ENCODE data around the gene MT1H. TPM values are rescaled to one million over a fixed set of nuclear protein-coding genes. Genes with fewer than 3 reads are reported as not detected.

Gene MT1H
- total RNA-seq, 1 experiment from 2014 or later, result not detected

GRCh38 chr16:56639045-56639444 lies 30.6 kb upstream of the MT1H start:
- no peak for ATAC-seq
- POLR2A ChIA-PET, result no interaction called here

More at GRCh38 chr16:56639045-56639444, 30.6 kb upstream of the MT1H start:
- Histone ChIP-seq H3K9me2 (ENCODE audit: insufficient read depth) (no peaks in the 10 kb centered on the region), H3K9ac (ENCODE audit: low read length) (no peak overlapping the region), H3K36me3 (ENCODE audit: control insufficient read depth in 1 of 2, insufficient read depth in 2 of 2, low read length in 2 of 2) (no peaks in the 10 kb centered on the region), H4K20me1 (ENCODE audit: insufficient read depth) (no peaks in the 10 kb centered on the region), H3K79me2 (ENCODE audit: insufficient read depth, low read length) (no peaks in the 10 kb centered on the region), H2AFZ (ENCODE audit: low read depth, low read length, poor library complexity, severe bottlenecking) (no peak overlapping the region), H3K9me3 (ENCODE audit: control insufficient read depth in 1 of 2, insufficient read depth in 1 of 2, low read depth in 1 of 2, low read length in 2 of 2) (no peaks in the 10 kb centered on the region), H3K27me3 (ENCODE audit: insufficient read depth, low read length) (no peaks in the 10 kb centered on the region), H3K4me3 (replicated peaks in 1 of 2; ENCODE audit: low read depth in 1 of 2, low read length in 2 of 2) (no peak overlapping the region), H3K4me1 (ENCODE audit: control insufficient read depth in 1 of 2, insufficient read depth in 2 of 2, low read length in 2 of 2) (peaks cover 9 to 19% of the 10 kb centered on the region in 2 experiments), H3K27ac (ENCODE audit: low read depth, low read length) (no peak overlapping the region), H3K4me2 (ENCODE audit: low read length) (no peak overlapping the region)
- TF ChIP-seq FOSL1 (IDR thresholded peaks at IDR 0.05; ENCODE audit: low read depth), result no peak
- no peak for TF ChIP-seq EZH2phosphoT487 (IDR thresholded peaks at IDR 0.05; ENCODE audit: borderline replicate concordance)
- no peak for TF ChIP-seq SP1 (IDR thresholded peaks at IDR 0.05; ENCODE audit: low read depth)
- TF ChIP-seq REST (IDR thresholded peaks at IDR 0.05; ENCODE audit: low read depth), result no peak
- no peak for TF ChIP-seq TCF7L2 (IDR thresholded peaks at IDR 0.05; ENCODE audit: borderline replicate concordance, extremely low read depth, insufficient read depth, insufficient read length)
- TF ChIP-seq YY1 (IDR thresholded peaks at IDR 0.05; ENCODE audit: extremely low read depth, insufficient replicate concordance, low read depth, low read length), result no peak
- no peak for TF ChIP-seq ELF1 (IDR thresholded peaks at IDR 0.05; ENCODE audit: borderline replicate concordance, low read depth)
- no peak for TF ChIP-seq POLR2A (IDR thresholded peaks at IDR 0.05; ENCODE audit: borderline replicate concordance, extremely low read depth, insufficient read depth, insufficient read length)
- no TSS peak for BruUV-seq (replicated peaks)
- ChIA-PET RAD21 (ENCODE audit: low non-redundant PET in 1 of 2, low total read pairs in 2 of 2, uncharacterized antibody in 2 of 2, unreplicated experiment in 2 of 2) (no interaction called here), CTCF (no interaction called here)
- intact Hi-C loops (cut with micrococcal nuclease), result no loop called here
- no peak for DNase-seq (ENCODE audit: low read depth, low spot score)

Measured in HCT116 (cell line).